MM.1S (cell line): Measurements from ENCODE around the gene ALG2.

Source experiments
- DNase-seq: peaks from one replicate; pipeline ENCODE4 v3.0.0-alpha.2; 2015
- H2AFZ ChIP-seq: fragments of 300-600 bp; sonication (generic); 2 replicates; pipeline ENCODE4 v1.6.0; 2016; ENCODE audit warnings: antibody characterized with exemption, low read length
- H3F3A ChIP-seq: fragments of 300-600 bp; sonication (generic); 2 replicates; pipeline ENCODE4 v1.6.1; 2016; ENCODE audit warnings: mild to moderate bottlenecking, antibody characterized with exemption, low read length, moderate library complexity, mixed read lengths; ENCODE audit not compliant: insufficient read depth
- H3K27ac ChIP-seq: fragments of 300-600 bp; sonication (generic); 2 replicates; pipeline ENCODE4 v1.5.1; 2016; ENCODE audit warnings: mild to moderate bottlenecking, low read length
- H3K27me3 ChIP-seq: fragments of 300-600 bp; sonication (generic); replicated peaks from 2 replicates; pipeline ENCODE4 v1.6.0; 2016; ENCODE audit warnings: low read length; ENCODE audit not compliant: insufficient read depth
- H3K36me3 ChIP-seq: fragments of 300-600 bp; sonication (generic); replicated peaks from 2 replicates; pipeline ENCODE4 v1.6.1; 2016; ENCODE audit warnings: mild to moderate bottlenecking, low read length, mixed read lengths; ENCODE audit not compliant: insufficient read depth
- H3K4me1 ChIP-seq: fragments of 300-600 bp; sonication (generic); 2 replicates; pipeline ENCODE4 v1.6.1; 2016; ENCODE audit warnings: low read length, mixed read lengths
- H3K4me2 ChIP-seq: fragments of 300-600 bp; sonication (generic); 2 replicates; pipeline ENCODE4 v1.6.0; 2016; ENCODE audit warnings: low read depth, low read length
- H3K4me3 ChIP-seq: fragments of 300-600 bp; sonication (generic); 2 replicates; pipeline ENCODE4 v1.5.1; 2016; ENCODE audit warnings: low read length, mixed read lengths
- H3K79me2 ChIP-seq: fragments of 300-600 bp; sonication (generic); 2 replicates; pipeline ENCODE4 v1.6.1; 2016; ENCODE audit warnings: mixed run types, low read length, mixed read lengths
- H3K9ac ChIP-seq: fragments of 300-600 bp; sonication (generic); 2 replicates; pipeline ENCODE4 v1.6.1; 2016; ENCODE audit warnings: low read length, mixed read lengths
- H3K9me2 ChIP-seq: fragments of 300-600 bp; sonication (generic); replicated peaks from 2 replicates; pipeline ENCODE4 v1.6.1; 2016; ENCODE audit warnings: mild to moderate bottlenecking, low read length, mixed read lengths; ENCODE audit not compliant: insufficient read depth
- H3K9me3 ChIP-seq: fragments of 300-600 bp; sonication (generic); replicated peaks from 2 replicates; pipeline ENCODE4 v1.6.1; 2016; ENCODE audit warnings: mild to moderate bottlenecking, low read length, mixed read lengths; ENCODE audit not compliant: insufficient read depth
- H4K20me1 ChIP-seq: fragments of 300-600 bp; sonication (generic); 2 replicates; pipeline ENCODE4 v1.6.1; 2016; ENCODE audit warnings: mild to moderate bottlenecking, low read length, moderate library complexity, mixed read lengths; ENCODE audit not compliant: insufficient read depth
- CTCF ChIP-seq: fragments of 300-600 bp; sonication (generic); IDR thresholded peaks from 2 replicates; pipeline ENCODE4 v1.5.1; 2016; ENCODE audit warnings: antibody characterized with exemption, low read length, mixed read lengths
- EZH2 ChIP-seq: fragments of 300-600 bp; sonication (generic); optimal IDR thresholded peaks from 2 replicates; pipeline ENCODE3; 2017; ENCODE audit warnings: low read depth, mild to moderate bottlenecking, antibody characterized with exemption, low read length, mixed read lengths
- EZH2phosphoT487 ChIP-seq: fragments of 300-600 bp; sonication (generic); IDR thresholded peaks from 2 replicates; pipeline ENCODE4 v1.6.1; 2018; ENCODE audit warnings: antibody characterized with exemption, low read length

The ALG2 gene

GRCh38 chr9:99193466-99193821, 28.3 kb downstream of the ALG2 start:
- no peaks in the 10 kb centered on the region; the same call in 1 of the 2 replicates for H3K4me1 ChIP-seq
- no peak overlapping the region for H3K27ac ChIP-seq
- H4K20me1 ChIP-seq = no peaks in the 10 kb centered on the region
- no peaks in the 10 kb centered on the region for H3K9me3 ChIP-seq
- TF ChIP-seq EZH2 (no peak), CTCF (no peak), EZH2phosphoT487 (no peak)
- no peak overlapping the region for H2AFZ ChIP-seq
- H3K79me2 ChIP-seq = no peaks in the 10 kb centered on the region
- no peak overlapping the region for H3K4me2 ChIP-seq
- no peak overlapping the region for H3K9ac ChIP-seq
- H3K36me3 ChIP-seq = no peaks in the 10 kb centered on the region
- no peak overlapping the region for H3K4me3 ChIP-seq
- H3K27me3 ChIP-seq = no peaks in the 10 kb centered on the region
- no peaks in the 10 kb centered on the region for H3F3A ChIP-seq
- no peaks in the 10 kb centered on the region for H3K9me2 ChIP-seq
- DNase-seq = no peak

GRCh38 chr9:99192786-99193465, 28.8 kb downstream of the ALG2 start:
- Histone ChIP-seq H2AFZ (no peak overlapping the region), H4K20me1 (no peaks in the 10 kb centered on the region), H3K27ac (no peak overlapping the region), H3K9me3 (no peaks in the 10 kb centered on the region), H3K36me3 (no peaks in the 10 kb centered on the region), H3F3A (no peaks in the 10 kb centered on the region), H3K9ac (no peak overlapping the region), H3K4me3 (no peak overlapping the region), H3K27me3 (no peaks in the 10 kb centered on the region), H3K4me2 (no peak overlapping the region), H3K9me2 (no peaks in the 10 kb centered on the region), H3K4me1 (peaks cover 4% of the 10 kb centered on the region), H3K79me2 (no peaks in the 10 kb centered on the region)
- DNase-seq = no peak
- TF ChIP-seq CTCF = no peak
- TF ChIP-seq EZH2phosphoT487 = no peak
- TF ChIP-seq EZH2 = no peak

GRCh38 chr9:99190597-99191283, 31.0 kb downstream of the ALG2 start:
- Histone ChIP-seq H3K9ac (no peak overlapping the region), H3K36me3 (no peaks in the 10 kb centered on the region)
- TF ChIP-seq EZH2 (no peak), CTCF (no peak), EZH2phosphoT487 (no peak)

More at GRCh38 chr9:99190597-99191283, 31.0 kb downstream of the ALG2 start:
- no peaks in the 10 kb centered on the region for H3K27me3 ChIP-seq
- H3K4me2 ChIP-seq = no peak overlapping the region
- H3K9me2 ChIP-seq = no peaks in the 10 kb centered on the region
- H3F3A ChIP-seq = peaks cover 7% of the 10 kb centered on the region; the same call in 1 of the 2 replicates
- no peak overlapping the region for H2AFZ ChIP-seq
- no peak overlapping the region for H3K27ac ChIP-seq
- H3K79me2 ChIP-seq = no peaks in the 10 kb centered on the region
- DNase-seq = no peak
- peaks cover 20% of the 10 kb centered on the region for H3K4me1 ChIP-seq
- no peaks in the 10 kb centered on the region for H4K20me1 ChIP-seq
- no peak overlapping the region for H3K4me3 ChIP-seq
- H3K9me3 ChIP-seq = no peaks in the 10 kb centered on the region
